Parathyroid adenoma (tissue), 2 donors: ENCODE data around the gene SPOCK1.

Source experiments
- H2AFZ ChIP-seq: fragments of 300-600 bp; sonication (generic); one replicate; pipeline ENCODE4 v1.7.0; 2017; ENCODE audit warnings: antibody characterized with exemption, mild to moderate bottlenecking
- H3K27ac ChIP-seq: fragments of 300-600 bp; sonication (generic); one replicate; pipeline ENCODE4 v1.7.0; 2017
- H3K27me3 ChIP-seq: fragments of 300-600 bp; sonication (generic); one replicate; pipeline ENCODE4 v1.7.0; 2017; ENCODE audit warnings: low read length; ENCODE audit not compliant: control insufficient read depth, insufficient read depth
- H3K36me3 ChIP-seq: fragments of 300-600 bp; sonication (generic); one replicate; pipeline ENCODE4 v1.7.0; 2017; ENCODE audit warnings: low read length; ENCODE audit not compliant: control insufficient read depth, insufficient read depth
- H3K4me1 ChIP-seq: fragments of 300-600 bp; sonication (generic); one replicate; pipeline ENCODE4 v1.7.0; 2017; ENCODE audit warnings: control low read depth
- H3K4me2 ChIP-seq: fragments of 300-600 bp; sonication (generic); one replicate; pipeline ENCODE4 v1.7.0; 2017; ENCODE audit warnings: low read length
- H3K4me3 ChIP-seq: fragments of 300-600 bp; sonication (generic); one replicate; pipeline ENCODE4 v1.7.0; 2017; ENCODE audit warnings: low read depth, low read length
- H3K79me2 ChIP-seq: fragments of 300-600 bp; sonication (generic); one replicate; pipeline ENCODE4 v1.7.0; 2017; ENCODE audit warnings: control low read depth
- H3K9ac ChIP-seq: fragments of 300-600 bp; sonication (generic); one replicate; pipeline ENCODE4 v1.7.0; 2017; ENCODE audit warnings: mild to moderate bottlenecking
- H3K9me3 ChIP-seq: fragments of 300-600 bp; sonication (generic); one replicate; pipeline ENCODE4 v1.7.0; 2017; ENCODE audit warnings: low read length; ENCODE audit not compliant: control insufficient read depth
- TF ChIP-seq, protein P1 (sequence below): fragments of 300-600 bp; sonication (generic); IDR thresholded peaks from one replicate; pipeline ENCODE4 v1.7.0; 2017; ENCODE audit warnings: antibody characterized with exemption, mild to moderate bottlenecking
- donor health status: primary hyperparathyroidism.

The SPOCK1 gene

DNA sequence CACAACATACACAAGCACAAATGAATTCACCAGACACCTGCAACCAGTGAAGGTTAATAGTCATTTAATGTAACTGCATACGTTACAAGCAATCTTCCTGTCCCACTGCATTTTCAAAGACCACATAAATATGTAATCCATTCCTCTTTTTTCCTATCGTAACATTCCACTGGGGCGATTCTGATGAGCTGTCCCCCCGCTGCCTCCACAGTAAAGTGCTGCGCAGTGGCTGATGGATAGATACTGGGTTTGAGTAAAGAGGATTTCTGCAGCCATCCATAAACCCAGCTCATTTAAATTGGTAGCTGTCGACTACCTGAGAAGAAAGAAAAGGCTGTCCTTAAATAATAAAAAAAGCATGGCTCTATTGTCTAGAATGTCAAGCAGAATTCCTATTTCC lies 181.1 kb downstream of the SPOCK1 start:
- H3K36me3 ChIP-seq: no peaks in the 10 kb centered on the region
- H3K27me3 ChIP-seq: peaks cover 4% of the 10 kb centered on the region
- H3K4me2 ChIP-seq: no peak overlapping the region
- TF ChIP-seq, protein P1, sequence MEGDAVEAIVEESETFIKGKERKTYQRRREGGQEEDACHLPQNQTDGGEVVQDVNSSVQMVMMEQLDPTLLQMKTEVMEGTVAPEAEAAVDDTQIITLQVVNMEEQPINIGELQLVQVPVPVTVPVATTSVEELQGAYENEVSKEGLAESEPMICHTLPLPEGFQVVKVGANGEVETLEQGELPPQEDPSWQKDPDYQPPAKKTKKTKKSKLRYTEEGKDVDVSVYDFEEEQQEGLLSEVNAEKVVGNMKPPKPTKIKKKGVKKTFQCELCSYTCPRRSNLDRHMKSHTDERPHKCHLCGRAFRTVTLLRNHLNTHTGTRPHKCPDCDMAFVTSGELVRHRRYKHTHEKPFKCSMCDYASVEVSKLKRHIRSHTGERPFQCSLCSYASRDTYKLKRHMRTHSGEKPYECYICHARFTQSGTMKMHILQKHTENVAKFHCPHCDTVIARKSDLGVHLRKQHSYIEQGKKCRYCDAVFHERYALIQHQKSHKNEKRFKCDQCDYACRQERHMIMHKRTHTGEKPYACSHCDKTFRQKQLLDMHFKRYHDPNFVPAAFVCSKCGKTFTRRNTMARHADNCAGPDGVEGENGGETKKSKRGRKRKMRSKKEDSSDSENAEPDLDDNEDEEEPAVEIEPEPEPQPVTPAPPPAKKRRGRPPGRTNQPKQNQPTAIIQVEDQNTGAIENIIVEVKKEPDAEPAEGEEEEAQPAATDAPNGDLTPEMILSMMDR: no peak
- no peaks in the 10 kb centered on the region for H3K9me3 ChIP-seq
- no peaks in the 10 kb centered on the region for H3K79me2 ChIP-seq
- no peak overlapping the region for H3K27ac ChIP-seq
- no peaks in the 10 kb centered on the region for H3K4me1 ChIP-seq
- H2AFZ ChIP-seq: no peak overlapping the region
- no peak overlapping the region for H3K4me3 ChIP-seq
- H3K9ac ChIP-seq: no peak overlapping the region

DNA sequence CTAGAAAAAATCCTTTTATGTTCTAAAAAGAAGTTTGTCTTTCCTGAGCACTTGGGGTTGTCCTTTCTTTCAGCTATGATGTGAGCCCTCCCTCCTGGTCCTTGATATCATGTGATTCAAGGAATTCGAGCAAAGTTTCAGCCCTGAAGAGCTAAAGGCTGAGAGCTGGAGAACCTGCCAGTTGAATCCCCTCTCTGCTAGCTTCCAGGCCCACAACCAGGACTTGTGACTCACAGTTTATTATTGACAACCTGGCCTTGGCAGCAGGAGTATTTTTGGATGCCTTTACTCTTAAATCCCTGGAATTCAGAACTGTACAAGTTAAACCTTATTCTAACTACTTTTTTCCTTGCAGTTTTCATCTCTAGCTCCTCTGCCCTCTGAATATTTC lies 182.8 kb downstream of the SPOCK1 start:
- Histone ChIP-seq H3K79me2 (no peaks in the 10 kb centered on the region), H3K27me3 (peaks cover 4% of the 10 kb centered on the region), H3K4me1 (no peaks in the 10 kb centered on the region), H3K4me3 (no peak overlapping the region), H3K9me3 (no peaks in the 10 kb centered on the region), H2AFZ (no peak overlapping the region), H3K4me2 (no peak overlapping the region), H3K27ac (no peak overlapping the region), H3K36me3 (no peaks in the 10 kb centered on the region), H3K9ac (no peak overlapping the region)
- TF ChIP-seq, protein P1: no peak

DNA sequence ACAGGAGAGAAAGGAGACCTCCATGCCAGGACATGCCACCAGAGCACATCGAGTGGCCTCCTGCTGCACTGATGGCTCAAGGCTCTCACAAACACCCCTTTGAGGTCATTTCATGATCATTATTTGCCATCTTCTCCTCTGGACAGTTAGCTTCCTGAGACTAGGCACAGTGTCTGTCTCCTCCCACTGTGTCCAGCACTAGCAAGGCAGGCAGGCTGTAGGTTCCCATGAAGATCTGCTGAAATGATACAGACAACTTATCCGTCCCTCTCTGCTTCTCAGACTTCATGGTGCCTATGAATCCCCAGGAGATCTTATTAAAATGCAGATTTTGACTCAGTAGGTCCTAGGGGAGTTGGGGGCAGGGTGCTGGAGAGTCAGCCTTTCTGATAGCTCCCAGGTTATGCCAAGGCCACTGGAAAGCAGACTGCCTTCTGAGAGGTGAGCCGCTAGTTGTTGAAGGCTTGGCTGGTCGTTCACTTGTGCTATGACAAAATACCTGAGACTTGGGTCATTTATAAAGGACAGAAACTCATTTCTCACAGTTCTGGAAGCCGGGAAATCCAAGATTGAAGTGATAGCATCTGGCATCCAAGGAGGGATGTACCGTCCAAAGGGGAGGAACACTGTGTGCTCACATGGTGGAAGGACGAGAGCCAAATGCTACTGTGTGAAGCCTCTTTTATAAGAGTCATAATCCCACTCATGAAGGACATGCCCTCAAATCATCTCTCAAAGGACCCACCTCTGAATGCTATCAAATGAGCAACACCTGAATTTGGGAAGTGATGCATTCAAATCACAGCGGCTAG lies 183.4 kb downstream of the SPOCK1 start:
- Histone ChIP-seq H3K36me3 (no peaks in the 10 kb centered on the region), H3K9me3 (no peaks in the 10 kb centered on the region), H3K27ac (no peak overlapping the region), H3K4me1 (no peaks in the 10 kb centered on the region), H3K27me3 (peaks cover 4% of the 10 kb centered on the region), H3K4me3 (no peak overlapping the region), H3K4me2 (no peak overlapping the region), H3K9ac (no peak overlapping the region), H3K79me2 (no peaks in the 10 kb centered on the region), H2AFZ (no peak overlapping the region)
- TF ChIP-seq, protein P1: no peak

DNA sequence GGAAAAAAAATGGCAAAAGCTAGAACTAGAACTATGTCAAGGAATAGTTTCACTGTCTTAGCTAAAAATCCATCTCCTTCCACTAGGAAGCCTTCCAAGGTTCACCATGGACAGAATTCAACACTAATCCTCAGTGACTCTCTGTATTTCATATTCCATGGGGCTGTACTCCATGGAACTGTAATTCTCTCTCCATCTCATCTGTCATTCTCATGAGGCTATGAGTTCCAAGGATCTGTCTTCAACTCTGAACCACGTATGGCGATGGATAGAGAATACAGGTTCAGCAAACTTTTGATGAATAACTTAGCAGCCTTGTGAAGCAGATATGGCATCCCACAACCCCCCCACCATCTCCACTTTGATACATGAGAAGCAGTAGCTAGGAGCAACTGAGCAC lies 184.0 kb downstream of the SPOCK1 start:
- Histone ChIP-seq H3K4me1 (no peaks in the 10 kb centered on the region), H3K27ac (no peak overlapping the region), H3K36me3 (no peaks in the 10 kb centered on the region), H3K4me2 (no peak overlapping the region), H3K9ac (no peak overlapping the region), H2AFZ (no peak overlapping the region), H3K9me3 (no peaks in the 10 kb centered on the region), H3K79me2 (no peaks in the 10 kb centered on the region), H3K4me3 (no peak overlapping the region), H3K27me3 (peaks cover 4% of the 10 kb centered on the region)
- TF ChIP-seq, protein P1: no peak
